NCI-H2196 (cell line): ENCODE data around the gene DOCK6.
"Not testable (repeated sequence)": the region's sequence is repeated elsewhere in the genome, so short reads cannot be mapped to it uniquely, and the experiment has no call there.

ENCODE experiments used
- DNase-seq: peaks from one replicate; lab custom pipeline; 2025; ENCODE audit not compliant: unreplicated experiment; lab: John Stamatoyannopoulos, UW

The DOCK6 gene

DNA sequence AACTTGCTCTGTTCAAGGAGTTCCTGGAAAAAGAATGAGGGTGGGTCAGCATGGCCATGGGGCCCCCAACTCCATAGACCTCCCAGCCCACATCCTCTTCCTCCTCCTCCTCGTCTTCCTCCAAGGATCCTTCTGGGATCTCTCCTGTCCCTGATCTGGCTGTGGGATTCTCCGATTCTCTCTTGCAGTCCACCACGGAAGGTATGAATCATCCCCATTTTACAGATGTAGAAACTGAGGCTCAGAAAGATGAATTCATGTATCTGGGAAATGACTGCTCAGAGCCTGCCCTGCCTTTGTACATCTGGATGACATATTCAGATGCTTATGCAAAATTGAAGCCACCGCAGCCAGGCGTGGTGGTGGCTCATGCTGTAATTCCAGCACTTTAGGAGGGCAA, 62.8 kb downstream of the DOCK6 start:
- no peak for DNase-seq

DNA sequence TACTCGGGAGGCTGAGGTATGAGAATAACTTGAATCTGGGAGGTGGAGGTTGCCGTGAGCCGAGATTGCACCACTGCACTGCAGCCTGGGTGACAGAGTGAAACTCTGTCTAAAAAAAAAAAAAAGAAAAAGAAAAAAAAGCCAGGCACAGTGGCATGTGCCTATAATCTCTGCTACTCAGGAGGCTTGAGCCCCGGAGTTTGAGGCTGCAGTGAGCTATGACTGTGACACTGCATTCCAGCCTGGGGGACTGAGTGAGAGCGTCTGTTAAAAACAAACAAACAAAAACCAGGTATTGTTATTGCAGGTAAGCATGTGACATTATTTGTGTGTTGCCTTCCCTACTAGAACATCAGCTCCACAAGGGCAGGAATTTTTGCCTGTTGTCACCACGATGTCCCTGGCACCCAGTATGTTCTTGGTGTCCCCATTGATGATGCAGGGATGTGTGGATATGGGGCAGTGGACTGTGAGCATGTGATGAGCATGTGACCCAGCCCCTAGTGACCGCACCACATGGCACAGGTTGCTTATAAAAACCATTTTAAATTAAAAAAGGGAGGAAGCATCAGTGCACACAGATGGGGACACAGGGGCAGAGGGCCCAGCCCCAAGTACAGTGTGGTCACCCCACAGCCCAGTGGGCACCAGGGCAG, 63.4 kb downstream of the DOCK6 start:
- DNase-seq, result no peak

DNA sequence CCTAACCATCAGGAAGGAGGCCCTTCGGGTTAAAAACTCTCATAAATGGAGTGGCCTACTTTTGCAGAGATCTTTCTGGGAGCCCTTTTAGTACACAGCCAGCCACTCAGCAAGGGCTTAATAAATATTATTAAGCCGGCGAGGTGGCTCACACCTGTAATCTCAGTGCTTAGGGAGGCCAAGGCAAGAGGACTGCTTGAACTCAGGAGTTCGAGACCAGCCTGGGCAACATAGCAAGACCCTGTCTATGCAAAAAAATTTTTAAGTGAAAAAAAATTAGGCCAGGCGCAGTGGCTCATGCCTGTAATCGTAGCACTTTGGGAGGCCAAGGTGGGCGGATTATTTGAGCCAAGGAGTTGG, 64.2 kb downstream of the DOCK6 start:
- no peak for DNase-seq

DNA sequence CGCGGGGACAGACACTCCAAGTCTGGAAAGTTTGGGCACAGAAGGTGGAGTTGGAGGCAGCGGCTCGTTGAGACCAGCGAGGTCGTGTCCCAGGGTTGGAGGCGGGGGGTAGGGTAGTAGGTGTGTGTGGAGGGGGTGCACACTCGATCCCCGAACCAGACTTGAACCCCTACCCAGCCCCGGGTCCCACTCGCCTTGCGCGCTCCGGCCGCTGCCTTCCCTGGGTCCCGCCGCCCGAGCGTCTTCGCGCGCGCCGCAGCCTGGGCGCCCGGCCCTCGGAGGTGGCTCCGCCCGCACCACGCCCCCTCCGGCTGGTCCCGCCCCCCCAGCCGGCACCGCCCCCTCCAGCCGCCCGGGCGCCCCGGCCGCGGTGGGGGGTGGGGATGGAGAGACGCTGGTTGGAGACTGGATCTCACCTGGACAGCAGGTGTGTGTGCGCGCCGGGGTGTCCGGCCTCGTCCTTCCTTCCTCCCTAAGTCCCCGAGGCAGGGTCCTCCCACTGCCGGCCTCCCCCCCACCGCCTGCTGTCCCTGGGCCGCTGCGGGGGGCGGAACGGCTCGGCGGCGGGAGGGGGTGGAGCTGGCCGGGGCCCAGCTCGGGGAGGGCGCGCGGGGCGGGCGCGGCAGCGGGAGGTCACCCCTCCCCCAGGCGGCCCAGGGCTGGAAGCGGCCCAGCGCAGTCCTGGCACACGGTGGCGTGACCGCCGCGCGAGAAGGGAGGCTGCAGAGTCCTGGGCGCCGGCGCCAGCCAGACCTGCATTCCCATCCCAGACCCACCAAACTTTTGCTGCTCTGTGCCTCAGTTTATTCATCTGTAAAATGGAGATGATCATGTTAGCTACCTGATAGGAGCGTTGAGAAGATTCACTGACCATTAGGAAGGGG, 64.8 kb downstream of the DOCK6 start, which contains the start of gene KANK2:
Gene KANK2 (minus strand): TSS at position 255 of the 884 bp plus-strand sequence. CDS start 3,034 bp downstream, outside the sequence.
- DNase-seq, result peak; percentile 93

DNA sequence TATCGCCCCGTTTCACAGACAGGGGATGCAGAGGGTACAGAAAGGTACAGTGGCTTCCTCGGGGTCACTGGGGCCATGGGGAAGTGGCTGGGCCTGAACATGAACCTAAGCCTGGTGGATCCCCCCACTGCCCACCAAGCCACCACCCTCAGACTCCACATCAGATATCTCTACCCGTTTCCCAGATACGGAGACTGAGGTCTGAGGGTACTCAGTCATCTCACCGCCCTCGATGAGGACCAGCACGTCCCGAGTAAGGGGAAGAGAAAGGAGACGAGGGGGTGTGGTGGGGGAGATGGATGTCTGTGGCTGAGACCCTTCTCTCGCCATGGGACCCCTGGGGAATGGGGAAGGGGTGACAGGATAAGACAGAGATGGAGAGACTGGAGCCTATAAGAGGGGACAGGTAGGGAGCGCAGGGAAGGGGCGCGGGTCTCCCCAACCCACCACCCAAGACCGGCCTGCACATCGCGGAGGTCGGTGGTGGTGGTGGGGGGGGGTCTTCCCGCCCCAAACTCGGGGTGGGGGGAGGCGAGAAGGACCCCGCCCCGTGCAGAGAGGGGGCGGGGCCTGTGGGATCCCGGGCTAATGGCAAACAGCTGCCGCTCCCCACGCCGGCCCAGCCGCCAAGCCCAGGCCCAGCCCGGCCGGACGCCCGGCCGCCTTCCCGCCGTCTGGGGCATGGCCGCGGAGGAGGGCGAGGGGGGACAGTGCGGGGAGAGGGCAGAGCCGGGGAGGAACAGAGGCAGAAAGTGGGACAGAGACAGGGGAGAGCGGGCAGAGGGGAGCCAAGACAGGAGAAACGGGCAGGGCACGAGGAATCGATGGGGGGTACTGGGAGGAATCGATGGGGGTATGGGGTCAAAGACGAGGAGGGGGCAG, 65.7 kb downstream of the DOCK6 start:
- peak; percentile 16 for DNase-seq

DNA sequence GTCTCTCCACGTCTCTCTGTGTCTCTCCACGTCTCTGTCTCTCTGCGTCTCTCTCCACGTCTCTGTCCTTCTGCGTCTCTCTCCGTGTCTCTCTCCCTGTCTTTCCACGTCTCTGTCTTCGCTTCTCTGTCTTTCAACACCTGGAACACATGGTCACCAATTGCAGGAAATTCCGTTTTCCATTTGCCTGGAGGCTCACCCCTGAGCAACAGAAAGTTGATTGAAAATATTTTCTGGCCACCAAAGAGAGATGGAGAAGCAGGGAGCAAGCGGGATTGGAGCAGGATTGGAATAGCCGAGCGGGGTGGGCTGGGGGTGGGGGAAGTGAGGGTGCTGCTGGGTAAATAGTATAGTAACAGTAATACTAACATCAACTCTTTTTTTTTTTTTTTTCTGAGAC, 66.6 kb downstream of the DOCK6 start:
- no peak for DNase-seq

DNA sequence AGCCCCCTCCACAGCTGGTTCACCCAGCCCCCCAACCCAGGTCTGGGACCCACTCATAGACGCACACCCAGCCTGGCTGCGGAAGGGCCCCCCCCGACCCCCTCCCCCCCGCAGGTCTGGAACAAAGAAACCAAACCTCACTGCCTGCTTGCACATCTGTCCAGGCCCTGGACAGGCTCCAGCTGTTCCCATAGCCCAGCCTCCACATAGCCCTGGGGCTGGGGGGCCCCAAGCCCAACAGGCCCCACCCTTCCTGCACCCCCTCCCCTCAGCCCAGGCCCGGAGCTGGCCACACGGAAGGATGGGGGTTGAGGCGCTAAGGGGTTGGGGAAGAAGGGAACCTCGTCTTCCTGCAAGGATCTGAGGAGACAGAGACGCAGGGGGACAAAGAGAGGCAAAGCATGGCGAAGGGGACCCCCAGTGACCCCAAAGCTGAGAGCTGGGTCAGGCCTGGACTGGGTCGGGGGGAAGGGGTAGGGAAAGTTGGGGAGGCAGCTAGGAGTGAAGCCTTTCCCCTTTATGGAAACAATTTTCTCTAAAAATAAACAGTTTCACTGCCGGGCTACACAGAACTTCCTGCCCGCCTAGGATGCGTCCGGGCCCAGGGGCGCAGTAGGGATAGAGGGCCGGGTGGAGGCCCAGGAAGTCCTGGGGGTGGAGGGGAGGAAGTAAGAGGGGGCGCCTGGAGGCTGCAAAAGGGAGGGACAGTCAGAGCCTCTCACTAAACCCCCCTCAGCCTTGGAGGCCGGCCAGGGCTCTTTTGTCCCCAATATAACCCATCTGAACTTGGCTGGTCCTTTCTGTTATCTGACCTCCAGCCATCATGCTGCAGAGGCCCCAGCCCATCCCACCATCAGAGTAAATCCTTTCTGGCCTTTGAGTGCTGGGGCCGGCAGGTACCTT, 67.4 kb downstream of the DOCK6 start:
- no peak for DNase-seq

DNA sequence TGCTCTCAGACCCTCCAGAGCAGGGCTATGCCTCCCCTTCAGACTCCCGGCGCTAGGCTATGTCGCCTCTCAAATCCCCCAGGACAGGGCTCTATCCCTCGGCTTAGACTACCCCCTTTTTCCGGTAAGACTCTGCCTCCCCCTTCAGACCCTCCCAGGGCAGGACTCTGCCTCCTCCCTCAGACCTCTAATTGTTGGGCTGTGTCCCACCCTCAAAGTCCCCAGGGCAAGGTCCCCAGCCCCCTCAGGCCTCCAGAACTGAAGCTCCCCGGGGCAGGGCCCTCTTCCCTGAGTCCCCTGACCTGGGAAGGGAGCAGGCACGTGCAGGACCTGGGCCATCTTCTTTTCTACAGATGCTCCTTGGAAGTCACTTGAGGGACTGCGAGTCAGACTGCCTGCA, 68.2 kb downstream of the DOCK6 start:
- no peak for DNase-seq

DNA sequence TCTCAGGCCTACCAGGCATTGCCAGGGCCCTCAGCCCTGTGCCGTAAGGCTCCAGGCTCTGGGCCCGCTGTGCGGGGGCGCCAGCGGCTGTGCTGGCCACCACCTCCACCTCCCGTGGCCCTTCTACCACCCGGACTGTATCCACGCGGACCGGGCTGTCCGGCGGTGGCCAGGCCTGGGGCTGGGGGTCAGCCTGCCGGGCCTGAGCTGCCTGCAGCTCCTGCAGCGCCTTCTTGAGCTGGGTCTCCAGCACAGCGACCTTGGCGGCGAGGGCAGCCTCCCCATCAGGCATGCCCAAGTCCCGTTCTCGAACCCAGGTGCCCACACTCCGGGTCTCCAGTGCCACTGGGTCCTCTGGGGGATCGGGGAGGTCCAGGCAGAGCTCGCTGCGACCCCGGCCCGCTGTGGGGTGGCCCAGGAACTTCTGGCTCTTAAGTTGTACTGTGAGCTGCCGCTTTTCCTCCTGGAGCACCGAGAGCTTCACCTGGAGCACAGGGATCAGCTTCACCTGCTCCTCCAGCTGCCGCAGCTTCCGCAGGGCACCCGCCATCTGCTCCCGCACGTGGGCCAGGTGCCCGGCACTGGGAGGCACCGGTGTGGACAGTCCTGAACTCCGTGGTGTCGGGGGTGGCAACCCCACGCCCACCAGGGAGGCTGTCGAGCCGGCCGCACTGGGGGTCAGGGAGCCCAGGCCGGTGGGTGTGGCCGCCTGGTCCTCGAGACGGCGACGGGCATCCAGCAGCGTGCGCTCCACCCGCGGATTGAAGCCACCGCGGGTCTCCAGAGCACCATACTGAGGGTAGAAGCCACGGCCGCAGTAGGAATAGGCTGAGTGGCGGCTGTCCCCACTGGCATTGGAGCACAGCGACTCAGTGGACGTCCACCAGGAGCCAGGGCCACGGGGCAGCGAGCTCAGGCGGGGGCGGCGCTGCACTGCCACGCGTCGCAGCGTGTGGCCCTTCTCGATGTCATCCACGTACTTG, 69.1 kb downstream of the DOCK6 start:
- no peak for DNase-seq

DNA sequence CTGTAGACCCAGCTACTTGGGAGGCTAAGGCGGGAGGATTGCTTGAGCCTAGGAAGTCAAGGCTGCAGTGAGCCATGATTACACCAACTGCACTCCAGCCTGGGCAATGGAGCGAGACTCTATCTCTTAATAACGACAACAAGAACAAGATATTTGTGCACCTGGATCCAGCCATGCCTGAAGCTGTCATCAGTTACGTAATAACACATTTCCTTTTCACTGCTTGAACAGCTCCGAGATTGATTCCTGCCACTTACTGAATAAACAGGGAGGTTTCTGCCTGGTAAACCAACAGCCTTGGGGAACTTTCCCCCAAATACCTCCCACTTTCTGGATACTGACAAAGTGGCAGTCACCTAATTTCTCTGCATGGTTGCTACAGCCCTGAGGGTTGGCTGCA, 70.4 kb downstream of the DOCK6 start:
- no peak for DNase-seq

DNA sequence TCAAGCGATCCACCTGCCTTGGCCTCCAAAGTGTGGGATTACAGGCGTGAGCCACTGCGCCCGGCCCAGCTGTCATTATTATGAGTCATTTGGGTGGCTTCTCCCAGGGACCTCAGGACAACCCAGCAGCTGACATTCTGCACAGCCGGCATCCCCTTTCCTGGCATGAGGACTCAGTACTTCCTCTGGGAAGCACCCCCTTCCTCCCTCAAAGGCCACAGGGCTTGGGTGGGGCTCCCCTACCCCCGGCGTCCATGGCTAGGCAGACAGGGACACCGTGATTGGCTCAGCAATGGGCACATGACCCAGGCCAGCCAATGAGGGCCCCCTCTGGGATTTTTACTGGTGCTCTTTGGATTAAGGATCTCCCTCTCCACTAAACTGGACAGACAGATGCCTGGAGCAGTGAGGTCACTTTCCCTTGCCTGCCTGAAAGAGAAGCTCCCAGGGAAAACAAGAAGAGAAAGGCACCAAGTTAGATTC, 71.0 kb downstream of the DOCK6 start:
- DNase-seq, result peak; percentile 36

DNA sequence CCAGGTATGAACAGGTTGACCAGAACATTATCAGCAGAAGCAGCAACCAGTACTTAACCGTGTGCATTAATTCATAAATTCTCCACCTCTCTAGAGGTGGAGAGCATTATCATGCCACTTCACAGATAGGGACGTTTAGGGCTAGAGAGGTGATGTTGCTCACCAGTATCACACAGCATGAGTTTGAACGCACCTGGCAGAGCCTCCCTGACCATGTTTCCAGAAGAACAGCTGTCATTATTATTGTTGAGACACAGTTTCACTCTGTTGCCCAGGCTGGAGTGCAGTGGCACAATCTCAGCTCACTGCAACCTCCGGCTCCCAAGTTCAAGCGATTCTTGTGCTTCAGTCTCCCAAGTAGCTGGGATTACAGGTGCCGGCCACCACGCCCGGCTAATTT, 71.8 kb downstream of the DOCK6 start:
- DNase-seq, result no peak

DNA sequence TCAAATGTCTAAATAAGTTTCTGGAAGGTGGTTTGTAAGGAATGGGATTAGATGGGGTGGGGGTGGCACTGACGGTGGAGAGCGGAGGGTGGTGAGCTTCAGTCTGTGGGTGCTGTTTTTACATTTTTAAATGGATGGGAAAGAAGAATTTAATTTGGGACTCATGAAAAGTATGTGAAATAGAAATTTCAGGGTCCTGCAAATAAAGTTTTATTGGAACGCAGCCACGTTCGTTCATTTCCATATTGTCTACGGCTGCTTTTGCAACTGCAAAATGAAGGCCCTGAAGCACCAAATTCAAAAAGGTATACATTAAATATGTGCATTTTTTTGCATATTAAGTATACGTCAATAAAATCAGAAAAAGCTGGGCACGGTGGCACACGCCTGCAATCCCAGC, 74.9 kb downstream of the DOCK6 start:
- DNase-seq, result no peak

DNA sequence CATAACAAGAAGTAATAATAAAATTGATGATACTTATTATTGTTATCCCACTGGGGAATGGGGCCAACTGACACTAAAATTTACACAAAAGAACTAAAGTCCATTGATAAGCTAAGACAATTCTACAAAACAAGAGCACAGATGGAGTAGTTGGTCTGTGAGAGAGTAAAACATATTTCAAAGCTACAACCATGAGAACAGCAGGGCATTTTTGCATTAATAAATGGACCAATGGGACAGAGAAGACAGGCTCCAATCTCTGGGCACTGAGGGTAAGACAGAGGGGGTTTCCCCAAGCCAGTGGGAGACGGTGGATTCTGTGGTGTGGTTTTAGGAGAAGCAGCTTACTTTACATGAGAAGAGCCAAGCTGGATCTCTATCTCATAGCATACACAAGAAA, 79.3 kb downstream of the DOCK6 start:
- no peak for DNase-seq

DNA sequence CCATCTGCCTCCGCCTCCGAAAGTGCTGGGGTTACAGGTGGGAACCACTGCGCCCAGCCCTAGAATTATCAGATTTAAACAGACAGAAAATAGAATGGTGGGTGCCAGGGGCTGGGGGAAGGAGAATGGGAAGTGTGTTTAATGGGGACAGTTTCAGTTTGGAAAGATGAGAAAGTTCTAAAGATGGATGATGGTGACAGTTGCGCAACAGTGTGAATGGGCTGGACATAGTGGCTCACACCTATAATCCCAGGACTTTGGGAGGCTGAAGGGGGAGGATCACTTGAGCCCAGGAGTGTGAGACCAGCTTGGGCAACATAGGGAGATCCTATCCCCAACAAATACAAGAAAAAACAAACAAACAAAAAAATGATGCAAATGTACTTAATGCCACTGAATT, 80.8 kb downstream of the DOCK6 start:
- no peak for DNase-seq

DNA sequence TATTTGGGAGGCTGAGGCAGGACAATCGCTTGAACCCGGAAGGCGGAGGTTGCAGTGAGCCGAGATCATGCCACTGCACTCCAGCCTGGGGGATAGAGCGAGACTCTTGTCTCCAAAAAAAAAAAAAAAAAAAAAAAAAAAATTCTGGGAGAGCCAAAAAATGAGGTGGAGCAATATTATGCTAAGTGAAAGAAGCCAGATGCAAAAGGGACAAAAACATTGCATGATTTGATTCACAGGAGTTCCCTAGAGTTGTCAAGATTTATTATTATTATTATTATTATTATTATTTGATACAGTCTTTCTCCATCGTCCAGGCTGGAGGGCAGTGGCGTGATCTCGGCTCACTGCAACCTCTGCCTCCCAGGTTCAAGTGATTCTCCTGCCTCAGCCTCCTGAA, 81.3 kb downstream of the DOCK6 start:
- not testable (repeated sequence) for DNase-seq

DNA sequence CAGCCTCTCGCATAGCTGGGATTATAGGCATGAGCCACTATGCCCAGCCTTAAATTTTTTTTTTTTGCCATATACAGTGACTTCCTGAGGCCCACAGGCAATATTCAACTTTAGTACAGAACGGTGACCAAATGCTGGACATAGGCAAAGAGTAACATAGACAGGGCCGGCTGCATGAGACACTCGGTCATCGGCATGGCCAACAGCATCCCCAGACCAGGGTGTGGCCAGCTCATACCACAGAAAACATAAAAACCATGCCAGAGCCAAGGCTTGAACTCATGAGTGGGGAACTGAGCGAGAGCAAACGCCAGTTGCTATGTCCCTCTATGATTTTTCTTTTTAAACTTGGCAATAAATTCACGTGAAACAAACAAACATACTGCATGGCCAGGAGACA, 82.0 kb downstream of the DOCK6 start:
- DNase-seq, result no peak

DNA sequence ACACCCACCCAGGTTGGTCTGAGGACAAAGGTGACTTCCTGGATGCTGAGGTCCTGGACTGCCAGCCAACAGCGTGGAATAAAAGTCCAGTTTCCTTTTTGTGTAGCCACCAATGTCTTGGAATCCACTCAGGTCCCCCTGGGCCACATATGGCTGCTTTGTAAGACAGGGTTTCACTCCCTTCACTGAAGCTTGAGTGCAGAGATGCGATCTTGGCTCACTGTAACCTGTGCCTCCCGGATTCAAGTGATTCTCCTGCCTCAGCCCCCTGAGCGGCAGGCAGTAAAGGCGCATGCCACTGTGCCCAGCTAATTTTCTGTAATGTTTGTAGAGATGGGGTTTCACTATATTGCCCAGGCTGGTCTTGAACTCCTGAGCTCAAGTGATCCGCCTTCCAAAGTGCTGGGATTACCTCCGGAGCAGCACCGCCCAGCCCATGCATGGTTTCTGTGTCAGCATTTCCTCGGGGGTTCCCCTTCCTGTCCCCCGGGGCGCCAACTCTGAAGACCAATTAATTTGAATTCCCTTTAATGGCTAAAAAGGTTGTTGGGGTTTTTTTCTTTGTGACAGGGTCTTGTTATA, 82.5 kb downstream of the DOCK6 start:
- no peak for DNase-seq

DNA sequence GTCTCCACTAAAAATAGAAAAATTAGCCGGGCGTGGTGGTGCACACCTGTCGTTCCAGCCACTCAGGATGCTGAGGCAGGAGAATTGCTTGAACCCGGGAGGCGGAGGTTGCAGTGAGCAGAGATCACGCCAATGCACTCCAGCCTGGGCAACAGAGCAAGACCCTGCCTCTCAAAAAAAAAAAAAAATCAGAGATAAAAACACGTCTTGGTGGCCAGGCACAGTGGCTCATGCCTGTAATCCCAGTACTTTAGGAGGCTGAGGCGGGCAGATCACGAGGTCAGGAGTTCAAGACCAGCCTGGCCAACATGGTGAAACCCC, 83.2 kb downstream of the DOCK6 start:
- DNase-seq, result not testable (repeated sequence)
